Right lung (tissue), 5 donors: ENCODE data around the gene GBX2. TPM values are rescaled to one million over a fixed set of nuclear protein-coding genes. Genes with fewer than 3 reads are reported as not detected.
"Not testable (repeated sequence)": the region's sequence is repeated elsewhere in the genome, so short reads cannot be mapped to it uniquely, and the experiment has no call there.

ENCODE experiments used
- DNase-seq, 2 donors: peaks; one replicate each; pipeline ENCODE4 v3.0.0-alpha.2; 2013
- polyA plus RNA-seq, 5 donors: library from polyadenylated mRNA; unstranded; fragments of 120-200 nt; gene quantifications; one replicate each; pipeline versions ENCODE4 v1.2.1 to v1.2.3, GENCODE V29; 2013; ENCODE audit warnings: inconsistent platforms in 1 of 5, low replicate concordance in 1 of 5; ENCODE audit not compliant: insufficient read length in 5 of 5, insufficient read depth in 1 of 5

GBX2 gene
- polyA plus RNA-seq, 5 donors = 0.18 TPM; not detected in 4

GRCh38 chr2:236156095-236156859 is 11.9 kb downstream of the GBX2 start:
- no peak for DNase-seq

DNA sequence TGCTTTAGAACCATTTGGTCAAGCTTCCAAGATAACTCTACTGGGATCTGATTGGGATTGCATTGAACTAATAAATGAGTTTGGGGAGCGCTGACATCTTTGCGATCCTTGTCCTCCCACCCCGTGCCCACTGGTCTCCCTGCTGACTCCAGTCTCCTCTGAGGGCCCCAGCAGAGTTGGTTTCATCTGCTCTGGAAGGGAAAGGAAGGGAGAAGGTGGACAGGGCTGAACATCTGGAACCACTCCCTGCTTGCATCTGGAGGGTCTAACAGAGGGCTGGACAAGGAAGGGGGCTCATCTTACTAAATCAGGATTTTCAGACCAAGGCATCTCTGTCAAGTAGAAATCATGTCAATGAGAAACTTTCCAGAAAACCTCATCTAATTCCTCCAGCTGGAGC is 12.8 kb downstream of the GBX2 start:
- no peak for DNase-seq

DNA sequence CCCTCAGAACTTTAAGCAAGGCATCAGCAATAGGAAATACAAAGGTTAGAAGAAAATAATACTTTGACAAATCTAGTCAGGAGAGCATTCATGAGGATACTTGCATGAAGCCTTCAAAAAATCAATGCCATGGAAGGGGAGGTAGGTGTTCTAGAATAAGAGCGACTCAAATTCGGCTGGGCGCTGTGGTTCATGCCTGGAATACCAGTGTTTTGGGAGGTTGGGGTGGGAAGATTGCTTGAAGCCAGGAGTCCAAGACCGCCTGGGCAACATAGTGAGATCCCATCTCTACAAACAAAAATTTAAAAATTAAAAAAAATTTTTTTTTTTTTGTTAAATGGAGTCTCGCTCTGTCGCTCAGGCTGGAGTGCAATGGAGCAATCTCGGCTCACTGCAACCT is 21.8 kb downstream of the GBX2 start:
- DNase-seq = no peak

GRCh38 chr2:236143811-236144210 is 24.4 kb downstream of the GBX2 start:
- DNase-seq = no peak

GRCh38 chr2:236141616-236142015 is 26.6 kb downstream of the GBX2 start:
- DNase-seq = not testable (repeated sequence)

GRCh38 chr2:236137066-236137465 is 31.1 kb downstream of the GBX2 start:
- DNase-seq = no peak

- no peak for DNase-seq
Observed at GRCh38 chr2:236136538-236136937, 31.6 kb downstream of the GBX2 start.

GRCh38 chr2:236133410-236134012 is 34.7 kb downstream of the GBX2 start:
- no peak for DNase-seq

DNA sequence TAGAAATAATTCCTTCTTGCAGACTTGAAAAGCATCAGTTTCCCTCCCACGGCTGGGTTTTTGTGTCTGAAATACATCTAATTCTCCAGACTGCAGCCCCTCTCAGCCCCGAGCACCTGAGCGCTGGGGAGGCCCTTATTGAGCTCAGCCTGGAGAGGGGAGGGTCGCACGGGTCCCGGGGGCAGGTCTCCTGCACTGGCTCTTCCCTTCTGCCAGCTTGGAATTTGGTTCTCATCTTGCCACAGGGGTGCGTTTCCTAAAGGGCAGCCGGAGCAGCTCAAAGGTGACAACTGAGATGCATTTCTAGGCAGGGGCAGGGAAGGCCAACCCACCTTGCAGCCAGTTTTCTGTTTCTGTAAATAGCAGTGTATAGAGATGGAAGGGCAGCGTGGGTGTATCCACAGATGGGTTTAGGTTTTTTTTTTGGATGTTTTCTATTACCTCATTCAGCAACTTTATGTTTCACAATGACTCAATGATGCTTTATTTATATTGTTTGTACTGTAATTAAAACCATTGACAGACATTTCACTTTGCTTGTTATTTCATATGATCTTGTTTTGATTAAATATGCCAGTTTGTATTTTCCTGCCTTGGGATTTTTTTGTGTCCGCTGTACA is 37.0 kb downstream of the GBX2 start:
- no peak for DNase-seq

DNA sequence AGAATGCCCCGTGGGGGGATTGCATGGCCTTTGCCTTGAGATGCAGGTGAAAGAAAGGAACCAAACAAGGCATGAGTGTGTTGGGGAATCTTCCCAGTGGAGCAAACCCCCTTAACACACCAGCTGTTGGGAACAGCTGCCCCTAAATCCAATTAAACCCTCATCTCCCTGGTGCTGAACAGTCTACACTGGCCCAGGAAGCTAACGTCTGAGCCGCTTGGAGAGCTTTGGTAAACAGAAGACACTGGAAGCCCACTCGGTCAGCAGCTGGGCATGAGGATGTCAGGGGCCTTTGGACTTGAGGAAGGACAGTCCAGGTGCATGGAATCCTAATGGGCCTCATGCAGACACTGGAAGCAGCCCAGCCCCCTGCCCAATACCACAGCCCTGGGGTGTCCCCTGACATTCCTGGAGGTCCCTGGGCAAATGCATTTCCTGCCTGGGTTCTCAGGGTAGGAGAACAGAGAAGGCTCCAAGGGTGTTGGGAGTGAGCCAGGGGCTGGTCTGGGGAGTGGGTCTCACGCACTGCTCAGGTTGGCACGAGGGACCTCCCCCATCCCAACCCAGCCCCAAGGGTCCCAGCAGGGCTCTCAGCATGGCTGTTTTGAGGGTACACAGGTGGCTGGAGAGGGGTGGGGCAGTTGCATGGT is 37.7 kb downstream of the GBX2 start:
- no peak for DNase-seq

- DNase-seq = no peak
Observed at GRCh38 chr2:236129935-236130334, 38.3 kb downstream of the GBX2 start.

DNA sequence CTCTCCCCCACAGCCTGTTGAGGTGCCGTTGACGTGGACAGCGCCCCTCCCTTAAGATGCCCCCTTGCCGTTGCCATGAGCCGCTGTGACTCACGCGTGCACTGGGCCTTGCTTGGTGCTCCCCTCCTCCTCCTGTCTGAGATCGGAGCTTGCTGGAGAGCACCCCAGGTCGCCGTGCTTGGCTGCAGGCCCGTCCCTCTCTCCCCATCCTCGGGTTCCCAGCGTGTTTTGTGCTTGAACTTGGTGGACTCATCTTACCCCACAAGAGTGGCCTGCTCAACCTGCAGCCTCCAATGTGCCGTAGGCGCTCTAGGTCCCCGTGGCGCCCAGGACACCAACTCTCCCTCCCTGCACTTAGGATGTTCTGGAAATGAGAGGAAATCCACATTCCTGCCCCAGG is 39.9 kb downstream of the GBX2 start:
- no peak for DNase-seq

DNA sequence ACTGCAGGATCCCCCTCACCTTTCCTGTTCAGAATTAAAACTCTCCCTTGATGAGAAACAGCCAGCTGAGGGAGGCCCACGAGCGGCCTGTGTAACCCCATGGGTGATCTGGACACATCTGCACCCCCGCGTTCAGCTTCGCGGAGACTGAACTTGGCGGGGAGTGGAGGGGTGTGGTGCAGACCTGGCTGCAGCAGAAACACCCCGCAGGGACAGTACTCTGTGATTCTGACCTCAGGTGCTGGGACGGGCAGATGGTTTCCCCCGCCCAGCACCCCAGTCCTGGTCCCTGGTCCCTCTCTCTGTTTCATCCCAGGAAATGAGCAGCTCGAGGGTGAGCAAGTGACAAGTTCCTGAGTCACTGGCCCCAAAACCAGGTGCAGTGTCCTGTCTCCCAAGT is 41.2 kb downstream of the GBX2 start:
- no peak for DNase-seq

- no peak for DNase-seq
Observed at GRCh38 chr2:236125541-236125940, 42.6 kb downstream of the GBX2 start.

GRCh38 chr2:236124182-236124893 is 43.8 kb downstream of the GBX2 start:
- DNase-seq = no peak

DNA sequence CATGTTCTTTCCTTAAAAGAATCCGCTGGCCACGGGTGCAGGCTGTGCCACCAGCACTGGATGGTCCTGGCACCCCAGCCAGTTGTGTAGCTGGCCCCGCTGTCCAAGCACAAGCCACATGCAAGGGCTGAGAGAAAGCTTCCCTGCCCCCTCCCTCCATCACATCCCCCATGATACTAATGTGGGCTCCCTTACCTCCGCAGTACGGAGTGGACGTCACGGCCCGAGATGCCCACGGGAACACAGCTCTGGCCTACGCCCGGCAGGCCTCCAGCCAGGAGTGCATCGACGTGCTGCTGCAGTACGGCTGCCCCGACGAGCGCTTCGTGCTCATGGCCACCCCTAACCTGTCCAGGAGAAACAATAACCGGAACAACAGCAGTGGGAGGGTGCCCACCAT is 44.5 kb downstream of the GBX2 start:
- no peak for DNase-seq

DNA sequence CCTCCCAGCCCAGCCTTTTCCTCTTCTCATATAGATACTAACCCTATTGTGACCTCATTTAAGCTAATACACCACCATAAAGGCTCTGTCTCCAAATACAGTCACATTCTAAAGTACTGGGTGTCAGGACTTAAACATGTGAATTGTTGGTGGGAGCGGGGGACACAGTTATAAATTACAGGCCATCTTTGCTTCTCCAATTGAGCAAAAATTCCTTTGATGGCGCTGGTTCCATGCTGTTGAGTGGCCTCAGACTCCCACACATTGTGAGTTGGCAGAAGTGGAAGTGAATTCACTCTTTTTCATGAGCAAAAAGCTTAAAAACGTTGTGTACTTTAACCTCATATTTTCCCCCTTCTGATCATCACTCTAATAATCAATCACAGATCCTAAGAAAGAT is 46.0 kb downstream of the GBX2 start:
- DNase-seq = no peak

GRCh38 chr2:236121546-236121945 is 46.6 kb downstream of the GBX2 start:
- no peak for DNase-seq

DNA sequence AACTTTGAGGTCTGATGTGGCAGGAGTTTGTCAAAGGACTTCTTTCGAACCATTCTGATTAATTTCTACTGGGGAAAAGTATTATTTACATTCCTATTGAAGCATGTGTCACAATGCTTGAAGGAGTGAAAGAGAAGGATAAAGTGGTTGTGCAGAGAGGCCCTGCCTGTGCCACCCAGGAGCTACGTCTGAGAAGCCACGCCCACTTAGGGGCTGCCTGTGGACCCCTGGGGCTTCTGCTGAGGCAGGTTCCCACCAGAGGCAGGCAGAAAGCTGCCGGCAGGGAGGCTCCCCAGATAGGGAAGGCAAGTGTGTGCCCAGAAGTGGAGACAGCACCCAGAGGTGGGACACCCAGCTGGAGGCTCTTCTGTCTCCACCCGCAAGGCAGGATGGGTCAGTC is 47.4 kb downstream of the GBX2 start:
- no peak for DNase-seq

GRCh38 chr2:236120141-236120601 is 48.0 kb downstream of the GBX2 start:
- DNase-seq = no peak

DNA sequence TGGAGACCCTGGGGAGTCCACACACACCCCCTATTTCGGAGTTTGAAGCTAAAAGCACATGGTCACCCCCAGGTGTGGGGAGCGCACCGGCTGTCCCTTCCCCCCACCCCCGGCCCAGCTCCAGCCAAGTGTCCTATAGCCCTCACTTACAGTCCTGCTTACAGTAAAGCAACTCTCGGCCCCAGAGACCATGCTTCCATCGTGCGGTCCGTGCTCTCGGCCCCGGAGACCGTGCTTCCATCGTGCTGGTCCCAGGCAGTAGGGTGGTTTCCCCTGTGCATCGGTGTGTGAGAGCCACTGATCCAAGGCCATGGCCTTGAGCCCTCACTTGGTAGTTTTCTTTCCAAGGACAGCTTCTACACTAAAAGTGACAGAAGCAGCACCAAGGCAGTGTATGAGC is 48.7 kb downstream of the GBX2 start:
- DNase-seq = no peak

GRCh38 chr2:236119003-236119402 is 49.2 kb downstream of the GBX2 start:
- no peak for DNase-seq
